OCI-LY7 (cell line): ENCODE results near the gene TYROBP. TPM values are rescaled to one million over a fixed set of nuclear protein-coding genes. Genes with fewer than 3 reads are reported as not detected.

Source experiments
- BruUV-seq: library from RNA; stranded (reverse); fragments of 400-500 nt; replicated peaks from 2 replicates; lab custom pipeline; 2021; lab: Mats Ljungman, UMichigan
- CTCF ChIA-PET: fragments of 300-600 bp; sonication (Branson Sonifier 250); formaldehyde crosslinking; loops from one replicate; lab custom pipeline; 2022; ENCODE audit warnings: antibody characterized with exemption; ENCODE audit not compliant: unreplicated experiment; lab: Charles Lee
- POLR2A ChIA-PET: fragments of 300-600 bp; sonication (Branson Sonifier 250); formaldehyde crosslinking; loops from one replicate; lab custom pipeline; 2022; ENCODE audit warnings: antibody characterized with exemption; lab: Charles Lee
- DNase-seq: peaks from one replicate; pipeline ENCODE4 v3.0.0-alpha.2; 2015; ENCODE audit warnings: low spot score
- H2AFZ ChIP-seq: fragments of 200-600 bp; sonication (generic), shearing (Covaris generic); 2 replicates; pipeline ENCODE4 v1.6.1; 2014; ENCODE audit warnings: mild to moderate bottlenecking, antibody characterized with exemption, low read length, moderate library complexity
- H3K27ac ChIP-seq: fragments of 200-600 bp; sonication (generic); 2 replicates; pipeline ENCODE4 v1.5.1; 2014; ENCODE audit warnings: mixed run types, low read depth, mild to moderate bottlenecking, moderate library complexity, low read length, inconsistent platforms; ENCODE audit not compliant: poor library complexity, severe bottlenecking
- H3K36me3 ChIP-seq: fragments of 200-600 bp; sonication (generic); 2 replicates; pipeline ENCODE4 v1.6.1; 2014; ENCODE audit warnings: mild to moderate bottlenecking, antibody characterized with exemption, low read length, moderate library complexity, mixed read lengths; ENCODE audit not compliant: insufficient read depth
- H3K4me1 ChIP-seq: fragments of 200-600 bp; sonication (generic); 2 replicates; pipeline ENCODE4 v1.5.1; 2014; ENCODE audit warnings: mild to moderate bottlenecking, low read length; ENCODE audit not compliant: insufficient read depth, poor library complexity, severe bottlenecking
- H3K4me2 ChIP-seq: fragments of 200-600 bp; sonication (generic); 2 replicates; pipeline ENCODE4 v1.6.1; 2014; ENCODE audit warnings: mild to moderate bottlenecking, low read length
- H3K4me3 ChIP-seq: fragments of 200-600 bp; sonication (generic); 2 replicates; pipeline ENCODE4 v1.5.1; 2014; ENCODE audit warnings: mild to moderate bottlenecking, low read depth, low read length; ENCODE audit not compliant: poor library complexity, severe bottlenecking
- H3K79me2 ChIP-seq: fragments of 200-600 bp; sonication (generic); 2 replicates; pipeline ENCODE4 v1.6.1; 2016; ENCODE audit warnings: low read depth, mild to moderate bottlenecking, low read length, moderate library complexity, mixed read lengths; ENCODE audit not compliant: insufficient read depth
- H3K9me2 ChIP-seq: fragments of 200-600 bp; sonication (generic); 2 replicates; pipeline ENCODE4 v1.6.1; 2016; ENCODE audit warnings: mild to moderate bottlenecking, low read length, mixed read lengths; ENCODE audit not compliant: insufficient read depth
- H3K9me3 ChIP-seq: fragments of 200-600 bp; sonication (generic); 2 replicates; pipeline ENCODE4 v1.6.1; 2014; ENCODE audit warnings: mild to moderate bottlenecking, mixed run types, low read length, mixed read lengths
- H4K20me1 ChIP-seq: fragments of 200-600 bp; sonication (generic); 2 replicates; pipeline ENCODE4 v1.6.1; 2014; ENCODE audit warnings: mild to moderate bottlenecking, antibody characterized with exemption, low read length, moderate library complexity, mixed read lengths; ENCODE audit not compliant: insufficient read depth
- EZH2phosphoT487 ChIP-seq: fragments of 200-600 bp; sonication (generic); IDR thresholded peaks from 2 replicates; pipeline ENCODE4 v1.6.1; 2018; ENCODE audit warnings: low read depth, borderline replicate concordance, mild to moderate bottlenecking, mixed run types, antibody characterized with exemption, low read length, moderate library complexity, mixed read lengths
- intact Hi-C: fragments of 100-400 bp; cut with micrococcal nuclease; formaldehyde crosslinking; loops from one replicate; pipeline ENCODE4 v1.10.0; 2022; ENCODE audit not compliant: unreplicated experiment
- total RNA-seq, 2 experiments: library from RNA; depleted of rRNA in 1 of 2; stranded (reverse); fragments of >200 nt in 1 of 2; shearing (Covaris generic) in 1 of 2; gene quantifications; 2 replicates each; pipeline ENCODE4 v1.2.3, GENCODE V29; 2014 to 2022
- TF ChIP-seq, protein P1 (sequence below): fragments of 200-600 bp; sonication (generic); conservative IDR thresholded peaks from 2 replicates; pipeline ENCODE4 v1.5.1; 2014; ENCODE audit warnings: mild to moderate bottlenecking, antibody characterized with exemption, low read length, moderate library complexity, mixed read lengths

TYROBP gene
- total RNA-seq, 2 experiments from 2014 or later: not detected

- BruUV-seq: no TSS peak
- no peak overlapping the region for H3K4me2 ChIP-seq
- no peak overlapping the region for H2AFZ ChIP-seq
- H3K27ac ChIP-seq: no peak overlapping the region
- no peaks in the 10 kb centered on the region for H3K9me2 ChIP-seq
- CTCF ChIA-PET: no interaction called here
- no peaks in the 10 kb centered on the region; the same call in 1 of the 2 replicates for H4K20me1 ChIP-seq
- H3K9me3 ChIP-seq: no peaks in the 10 kb centered on the region
- POLR2A ChIA-PET: no interaction called here
- peaks cover 6% of the 10 kb centered on the region for H3K4me1 ChIP-seq
- no peaks in the 10 kb centered on the region for H3K79me2 ChIP-seq
- peaks cover 57% of the 10 kb centered on the region for H3K36me3 ChIP-seq
- DNase-seq: no peak
- no peak overlapping the region for H3K4me3 ChIP-seq
- intact Hi-C loops: no loop called here
- no peak for TF ChIP-seq EZH2phosphoT487
- TF ChIP-seq, protein P1, sequence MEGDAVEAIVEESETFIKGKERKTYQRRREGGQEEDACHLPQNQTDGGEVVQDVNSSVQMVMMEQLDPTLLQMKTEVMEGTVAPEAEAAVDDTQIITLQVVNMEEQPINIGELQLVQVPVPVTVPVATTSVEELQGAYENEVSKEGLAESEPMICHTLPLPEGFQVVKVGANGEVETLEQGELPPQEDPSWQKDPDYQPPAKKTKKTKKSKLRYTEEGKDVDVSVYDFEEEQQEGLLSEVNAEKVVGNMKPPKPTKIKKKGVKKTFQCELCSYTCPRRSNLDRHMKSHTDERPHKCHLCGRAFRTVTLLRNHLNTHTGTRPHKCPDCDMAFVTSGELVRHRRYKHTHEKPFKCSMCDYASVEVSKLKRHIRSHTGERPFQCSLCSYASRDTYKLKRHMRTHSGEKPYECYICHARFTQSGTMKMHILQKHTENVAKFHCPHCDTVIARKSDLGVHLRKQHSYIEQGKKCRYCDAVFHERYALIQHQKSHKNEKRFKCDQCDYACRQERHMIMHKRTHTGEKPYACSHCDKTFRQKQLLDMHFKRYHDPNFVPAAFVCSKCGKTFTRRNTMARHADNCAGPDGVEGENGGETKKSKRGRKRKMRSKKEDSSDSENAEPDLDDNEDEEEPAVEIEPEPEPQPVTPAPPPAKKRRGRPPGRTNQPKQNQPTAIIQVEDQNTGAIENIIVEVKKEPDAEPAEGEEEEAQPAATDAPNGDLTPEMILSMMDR: no peak
Observed at GRCh38 chr19:35887197-35887596, 20.9 kb downstream of the TYROBP start.

- no peak overlapping the region for H3K27ac ChIP-seq
- intact Hi-C loops: no loop called here
- no peak overlapping the region for H3K4me3 ChIP-seq
- ChIA-PET POLR2A (interaction anchor here (0.8 kb wide), 1 partner anchor 15 kb away, joined by 4 read pairs; the partner anchor contains the start of gene NFKBID), CTCF (no interaction called here)
- DNase-seq: no peak
- no peak overlapping the region for H2AFZ ChIP-seq
- no peaks in the 10 kb centered on the region for H3K9me3 ChIP-seq
- TF ChIP-seq EZH2phosphoT487: no peak
- TF ChIP-seq, protein P1: no peak
- no peaks in the 10 kb centered on the region for H3K9me2 ChIP-seq
- H3K36me3 ChIP-seq: peaks cover 44% of the 10 kb centered on the region
- no peaks in the 10 kb centered on the region for H3K79me2 ChIP-seq
- peaks cover 6% of the 10 kb centered on the region for H3K4me1 ChIP-seq
- no TSS peak for BruUV-seq
- H4K20me1 ChIP-seq: no peaks in the 10 kb centered on the region; the same call in 1 of the 2 replicates
- no peak overlapping the region for H3K4me2 ChIP-seq
Observed at GRCh38 chr19:35885904-35886303, 22.2 kb downstream of the TYROBP start.

GRCh38 chr19:35885225-35885738, 22.8 kb downstream of the TYROBP start:
- no peak for TF ChIP-seq EZH2phosphoT487
- TF ChIP-seq, protein P1: no peak
- H3K9me2 ChIP-seq: no peaks in the 10 kb centered on the region
- ChIA-PET POLR2A (interaction anchor here (0.8 kb wide), 1 partner anchor 15 kb away, joined by 4 read pairs; the partner anchor contains the start of gene NFKBID), CTCF (no interaction called here)
- intact Hi-C loops: no loop called here
- no peak overlapping the region for H3K4me2 ChIP-seq
- H2AFZ ChIP-seq: no peak overlapping the region
- no peak for DNase-seq
- no peaks in the 10 kb centered on the region; the same call in 1 of the 2 replicates for H4K20me1 ChIP-seq
- no peaks in the 10 kb centered on the region for H3K79me2 ChIP-seq
- H3K4me3 ChIP-seq: no peak overlapping the region
- BruUV-seq: TSS peak; percentile 20
- H3K4me1 ChIP-seq: peaks cover 6% of the 10 kb centered on the region
- no peaks in the 10 kb centered on the region for H3K9me3 ChIP-seq
- H3K27ac ChIP-seq: no peak overlapping the region
- peaks cover 38% of the 10 kb centered on the region for H3K36me3 ChIP-seq
